ENCODE results near the gene PTGFRN. TPM values are rescaled to one million over a fixed set of nuclear protein-coding genes. Genes with fewer than 3 reads are reported as not detected.

PTGFRN gene
- total and polyA plus RNA-seq, 9 of the 15 experiments (the other 6 are each of a cell fraction or from before 2014, with no cell fraction given), result 17.3 to 33.1 (median 25.7) TPM

GRCh38 chr1:117036018-117036461, 126.3 kb downstream of the PTGFRN start (continued):
- TF ChIP-seq, protein P1, sequence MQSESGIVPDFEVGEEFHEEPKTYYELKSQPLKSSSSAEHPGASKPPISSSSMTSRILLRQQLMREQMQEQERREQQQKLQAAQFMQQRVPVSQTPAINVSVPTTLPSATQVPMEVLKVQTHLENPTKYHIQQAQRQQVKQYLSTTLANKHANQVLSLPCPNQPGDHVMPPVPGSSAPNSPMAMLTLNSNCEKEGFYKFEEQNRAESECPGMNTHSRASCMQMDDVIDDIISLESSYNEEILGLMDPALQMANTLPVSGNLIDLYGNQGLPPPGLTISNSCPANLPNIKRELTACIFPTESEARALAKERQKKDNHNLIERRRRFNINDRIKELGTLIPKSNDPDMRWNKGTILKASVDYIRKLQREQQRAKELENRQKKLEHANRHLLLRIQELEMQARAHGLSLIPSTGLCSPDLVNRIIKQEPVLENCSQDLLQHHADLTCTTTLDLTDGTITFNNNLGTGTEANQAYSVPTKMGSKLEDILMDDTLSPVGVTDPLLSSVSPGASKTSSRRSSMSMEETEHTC (IDR thresholded peaks at IDR 0.05), result peak; percentile 70
- TF ChIP-seq NELFE (IDR thresholded peaks at IDR 0.05; ENCODE audit: insufficient read depth, insufficient read length) (no peak), MYC (IDR thresholded peaks at IDR 0.05; ENCODE audit: low read depth, low read length) (peak; percentile 37; the same call in 1 of the 2 replicates), MYC (CRISPR knock-in tag; IDR thresholded peaks at IDR 0.05; ENCODE audit: borderline replicate concordance, low read depth) (no peak), TOE1 (IDR thresholded peaks at IDR 0.05; ENCODE audit: borderline replicate concordance) (peak; percentile 72; the same call in 1 of the 2 replicates), TOE1 (CRISPR knock-in tag; IDR thresholded peaks at IDR 0.05; ENCODE audit: borderline replicate concordance, low read depth) (no peak), SMARCE1 (IDR thresholded peaks at IDR 0.05) (no peak), RAD51 (IDR thresholded peaks at IDR 0.05; ENCODE audit: borderline replicate concordance, low read depth) (peak; percentile 52; the same call in 1 of the 2 replicates), NR2C2 (CRISPR knock-in tag; IDR thresholded peaks at IDR 0.05) (no peak), NR2C2 (tag; IDR thresholded peaks at IDR 0.05) (peak; percentile 49; the same call in 1 of the 2 replicates), JUND (IDR thresholded peaks at IDR 0.05; ENCODE audit: borderline replicate concordance, low read depth, low read length) (no peak), JUND (tag; IDR thresholded peaks at IDR 0.05; ENCODE audit: borderline replicate concordance, low read depth, low read length) (peak; percentile 32; the same call in 1 of the 3 replicates), UBTF (IDR thresholded peaks at IDR 0.05; ENCODE audit: borderline replicate concordance in 1 of 2, low read depth in 2 of 2, low read length in 2 of 2) (no peak), CTCFL (IDR thresholded peaks at IDR 0.05; ENCODE audit: borderline replicate concordance, insufficient read depth, low read depth, low read length, poor library complexity, severe bottlenecking) (peak; percentile 83), MXI1 (IDR thresholded peaks at IDR 0.05; ENCODE audit: low read depth, low read length) (no peak), ZNF764 (CRISPR knock-in tag; IDR thresholded peaks at IDR 0.05; ENCODE audit: low read depth) (no peak), NRF1 (conservative IDR thresholded peaks at IDR 0.05 in 1 of 2, IDR thresholded peaks at IDR 0.05 in 1 of 2) (peak; percentile 88 to 90), POU5F1 (IDR thresholded peaks at IDR 0.05; ENCODE audit: borderline replicate concordance, low read depth, low read length, partially characterized antibody) (no peak), ZNF644 (tag; IDR thresholded peaks at IDR 0.05; ENCODE audit: low read depth) (no peak), RAD21 (CRISPR knock-in tag; conservative IDR thresholded peaks at IDR 0.05 in 1 of 2, IDR thresholded peaks at IDR 0.05 in 1 of 2) (peak in 1 of 2 experiments; percentile 21; a peak in 1 of 4 replicates), FOXJ3 (CRISPR knock-in tag; IDR thresholded peaks at IDR 0.05) (no peak), HNRNPH1 (optimal IDR thresholded peaks at IDR 0.05; ENCODE audit: low read depth, low read length) (no peak), CBFB (CRISPR knock-in tag; IDR thresholded peaks at IDR 0.05) (no peak)
